ENCODE data around the gene CTSZ. TPM values are rescaled to one million over a fixed set of nuclear protein-coding genes. Genes with fewer than 3 reads are reported as not detected.

The CTSZ gene
- total RNA-seq, 2 experiments from 2014 or later, result 42.4 to 44.0 TPM

DNA sequence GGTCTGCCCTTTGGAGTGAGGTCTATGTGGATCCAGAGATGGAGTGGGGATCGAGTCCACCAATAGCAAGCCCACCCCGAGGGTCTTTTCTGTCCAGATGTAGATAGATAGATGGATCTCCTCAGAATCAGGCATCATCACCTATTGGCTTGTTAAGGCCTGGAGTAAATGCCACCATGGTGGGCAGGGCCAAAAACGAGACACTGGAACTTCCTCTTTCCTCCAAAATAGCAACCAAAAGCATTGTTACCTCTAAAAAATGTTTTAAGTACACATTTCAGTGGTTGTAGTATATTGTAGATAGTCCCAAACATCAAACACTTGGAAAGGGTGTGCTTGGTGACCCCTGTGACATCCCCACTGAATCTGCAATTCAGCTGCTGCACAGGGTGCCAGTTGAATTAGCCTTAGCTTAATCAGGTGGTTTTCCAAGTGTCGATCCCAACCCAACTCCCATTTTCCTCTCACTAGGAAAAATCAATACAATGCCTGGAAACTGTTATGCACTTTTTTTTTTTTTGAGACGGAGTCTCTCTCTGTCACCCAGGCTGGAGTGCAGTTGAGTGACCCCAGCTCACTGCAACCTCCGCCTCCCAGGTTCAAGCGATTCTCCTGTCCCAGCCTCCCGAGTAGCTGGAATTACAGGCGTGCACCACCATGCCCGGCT lies 61.0 kb downstream of the CTSZ start:
- H3K4me3 Mint-ChIP-seq, result no peak overlapping the region
- no peaks in the 10 kb centered on the region for H3K36me3 Mint-ChIP-seq (ENCODE audit: low read depth)
- CTCF ChIA-PET, result interaction anchor here (0.6 kb wide), 1 partner anchor 13 kb away, joined by 3 read pairs; no protein-coding TSS in a partner anchor
- H3K27ac Mint-ChIP-seq, result no peak overlapping the region
- POLR2A ChIA-PET, result no interaction called here
- no peak for ATAC-seq
- H3K9me3 Mint-ChIP-seq (ENCODE audit: insufficient read depth), result no peaks in the 10 kb centered on the region
- peaks cover 11% of the 10 kb centered on the region for H3K27me3 Mint-ChIP-seq (ENCODE audit: low read depth)
- no peaks in the 10 kb centered on the region for H3K4me1 Mint-ChIP-seq (ENCODE audit: low read depth)
- no peak for DNase-seq

Other genes with a start within 250 kb of the CTSZ start
- 1 to 10 TPM; 1.3 to 2.0 TPM for gene GNAS-AS1, start 156.4 kb downstream of the CTSZ start, total RNA-seq
- gene GNAS, start 154.5 kb downstream of the CTSZ start, total RNA-seq, result 100 to 1,000 TPM; 912 to 952 TPM
- gene NELFCD, start 26.0 kb downstream of the CTSZ start, total RNA-seq, result 10 to 100 TPM; 89.0 to 89.5 TPM
- gene TUBB1, start 12.2 kb upstream of the CTSZ start, total RNA-seq, result not detected
- gene ATP5F1E, start 25.1 kb upstream of the CTSZ start, total RNA-seq, result 10 to 100 TPM; 97.8 to 98.8 TPM
- 10 to 100 TPM; 80.1 to 81.6 TPM for gene PRELID3B, start 35.5 kb upstream of the CTSZ start, total RNA-seq
- 1 to 10 TPM; 8.6 to 9.2 TPM for gene ZNF831, start 156.6 kb upstream of the CTSZ start, total RNA-seq